HCT116 (cell line): ENCODE measurements around the gene BCL11B. TPM values are rescaled to one million over a fixed set of nuclear protein-coding genes. Genes with fewer than 3 reads are reported as not detected.

ENCODE experiments used
- ATAC-seq: fragments of 200-7000 bp; cut with Tn5 transposase; 2 replicates; pipeline ENCODE4 v1.9.1; 2020; ENCODE audit warnings: mild to moderate bottlenecking, moderate library complexity
- BruUV-seq: library from RNA; stranded (reverse); fragments of 400-500 nt; replicated peaks from 2 replicates; lab custom pipeline; 2021; lab: Mats Ljungman, UMichigan
- CTCF ChIA-PET: fragments of 300-600 bp; sonication (Branson Sonifier 250); formaldehyde crosslinking; loops from one replicate; lab custom pipeline; 2021; ENCODE audit warnings: antibody characterized with exemption; lab: Charles Lee
- POLR2A ChIA-PET: fragments of 300-600, 350-600 bp; sonication (Branson Sonifier 250); formaldehyde crosslinking; loops from one replicate; lab custom pipeline; 2021; ENCODE audit warnings: antibody characterized with exemption; lab: Charles Lee
- RAD21 ChIA-PET, 2 experiments: fragments of 300-600 bp; sonication (Branson Sonifier 250); formaldehyde crosslinking; loops; one replicate each; lab custom pipeline; 2023; ENCODE audit warnings: low total read pairs in 2 of 2; ENCODE audit not compliant: uncharacterized antibody in 2 of 2, unreplicated experiment in 2 of 2, low non-redundant PET in 1 of 2; lab: Charles Lee
- DNase-seq: peaks from one replicate; pipeline ENCODE4 v3.0.0-alpha.2; 2010; ENCODE audit warnings: low read depth, low spot score
- H2AFZ ChIP-seq: fragments of 200-600 bp; shearing (Covaris generic), sonication (generic); 2 replicates; pipeline ENCODE4 v1.6.1; 2017; ENCODE audit warnings: low read depth, mixed run types, mixed read lengths, antibody characterized with exemption, low read length; ENCODE audit not compliant: poor library complexity, severe bottlenecking
- H3K27ac ChIP-seq: 2 replicates; pipeline ENCODE4 v1.5.1; 2012; ENCODE audit warnings: low read depth, low read length
- H3K27me3 ChIP-seq: fragments of 200-600 bp; sonication (generic); 2 replicates; pipeline ENCODE4 v1.6.1; 2016; ENCODE audit warnings: mixed run types, low read length, mixed read lengths; ENCODE audit not compliant: insufficient read depth
- H3K36me3 ChIP-seq, 2 experiments: fragments of 200-500 bp in 1 of 2; fragments of 200-600 bp in 1 of 2; sonication (Bioruptor generic) in 1 of 2; sonication (generic) in 1 of 2; 2 replicates each; pipeline versions ENCODE4 v1.5.1 to v1.6.1; 2014 to 2016; ENCODE audit warnings: low read length in 2 of 2, inconsistent platforms in 1 of 2, mixed read lengths in 1 of 2, mixed run types in 1 of 2; ENCODE audit not compliant: insufficient read depth in 2 of 2, control insufficient read depth in 1 of 2
- H3K4me1 ChIP-seq, 2 experiments: fragments of 200-600 bp in 1 of 2; sonication (generic) in 1 of 2; 2 replicates each; pipeline versions ENCODE4 v1.5.1 to v1.6.1; 2012 to 2017; ENCODE audit warnings: low read length in 2 of 2, inconsistent platforms in 1 of 2, mild to moderate bottlenecking in 1 of 2, mixed read lengths in 1 of 2, mixed run types in 1 of 2, moderate library complexity in 1 of 2; ENCODE audit not compliant: insufficient read depth in 2 of 2, control insufficient read depth in 1 of 2
- H3K4me2 ChIP-seq: fragments of 200-600 bp; sonication (generic); 2 replicates; pipeline ENCODE4 v1.6.1; 2017; ENCODE audit warnings: mixed run types, low read length, mixed read lengths
- H3K4me3 ChIP-seq, 2 experiments: fragments of 200-600 bp in 1 of 2; sonication (generic) in 1 of 2; replicated peaks in 1 of 2; 2 replicates each; pipeline ENCODE4 v1.5.1; 2011 to 2016; ENCODE audit warnings: low read length in 2 of 2, control low read depth in 1 of 2, low read depth in 1 of 2, mild to moderate bottlenecking in 1 of 2, mixed read lengths in 1 of 2, mixed run types in 1 of 2
- H3K79me2 ChIP-seq: fragments of 200-600 bp; sonication (generic); 2 replicates; pipeline ENCODE4 v1.6.1; 2017; ENCODE audit warnings: mild to moderate bottlenecking, mixed run types, low read length, moderate library complexity, mixed read lengths; ENCODE audit not compliant: insufficient read depth
- H3K9ac ChIP-seq: fragments of 200-600 bp; sonication (generic); 2 replicates; pipeline ENCODE4 v1.6.1; 2016; ENCODE audit warnings: low read length, mixed read lengths
- H3K9me2 ChIP-seq: fragments of 200-600 bp; sonication (generic), shearing (Covaris generic); 2 replicates; pipeline ENCODE4 v1.6.1; 2017; ENCODE audit warnings: mixed run types, mild to moderate bottlenecking, moderate library complexity; ENCODE audit not compliant: insufficient read depth
- H3K9me3 ChIP-seq, 2 experiments: fragments of 200-500 bp in 1 of 2; fragments of 200-600 bp in 1 of 2; sonication (Bioruptor generic) in 1 of 2; sonication (generic) in 1 of 2; 2 replicates each; pipeline ENCODE4 v1.6.1; 2014 to 2017; ENCODE audit warnings: low read length in 2 of 2, mixed read lengths in 2 of 2, inconsistent platforms in 1 of 2, low read depth in 1 of 2, mild to moderate bottlenecking in 1 of 2, mixed run types in 1 of 2, moderate library complexity in 1 of 2; ENCODE audit not compliant: control insufficient read depth in 1 of 2, insufficient read depth in 1 of 2
- H4K20me1 ChIP-seq: fragments of 200-600 bp; sonication (generic), shearing (Covaris generic); 2 replicates; pipeline ENCODE4 v1.6.1; 2017; ENCODE audit warnings: mixed run types, mild to moderate bottlenecking, moderate library complexity; ENCODE audit not compliant: insufficient read depth
- CBX3 ChIP-seq: IDR thresholded peaks from 2 replicates; pipeline ENCODE4 v1.6.1; 2012; ENCODE audit warnings: low read depth
- EGR1 ChIP-seq: IDR thresholded peaks from 2 replicates; pipeline ENCODE4 v1.6.1; 2012; ENCODE audit warnings: low read depth
- EZH2 ChIP-seq: fragments of 200-600 bp; sonication (generic); IDR thresholded peaks from 2 replicates; pipeline ENCODE4 v1.6.1; 2017; ENCODE audit warnings: antibody characterized with exemption, mixed run types
- EZH2phosphoT487 ChIP-seq: fragments of 200-600 bp; IDR thresholded peaks from 2 replicates; pipeline ENCODE4 v1.6.1; 2018; ENCODE audit warnings: antibody characterized with exemption, borderline replicate concordance
- POLR2A ChIP-seq: IDR thresholded peaks from 2 replicates; pipeline ENCODE4 v1.7.0; 2011; ENCODE audit warnings: borderline replicate concordance; ENCODE audit not compliant: insufficient read depth, insufficient read length; ENCODE audit errors: extremely low read depth
- REST ChIP-seq: IDR thresholded peaks from 2 replicates; pipeline ENCODE4 v1.6.1; 2012; ENCODE audit warnings: low read depth
- SIN3A ChIP-seq: IDR thresholded peaks from 2 replicates; pipeline ENCODE4 v1.6.1; 2012; ENCODE audit warnings: low read depth
- SP1 ChIP-seq: IDR thresholded peaks from 2 replicates; pipeline ENCODE4 v1.6.1; 2012; ENCODE audit warnings: low read depth
- YY1 ChIP-seq: IDR thresholded peaks from 2 replicates; pipeline ENCODE4 v1.6.1; 2011; ENCODE audit warnings: low read length, low read depth, moderate library complexity, mild to moderate bottlenecking; ENCODE audit not compliant: insufficient replicate concordance; ENCODE audit errors: extremely low read depth
- ZFX ChIP-seq: fragments of 450-650 bp; IDR thresholded peaks from 2 replicates; pipeline ENCODE4 v1.6.1; 2017
- ZNF274 ChIP-seq: fragments of 200-500 bp; sonication (Bioruptor generic); IDR thresholded peaks from 2 replicates; pipeline ENCODE4 v1.6.1; 2014; ENCODE audit warnings: mild to moderate bottlenecking, low read depth, low read length, inconsistent platforms
- intact Hi-C: fragments of 100-400 bp; cut with micrococcal nuclease; formaldehyde crosslinking; loops from 2 replicates; pipeline ENCODE4 v1.10.0; 2022
- total RNA-seq: library from RNA; stranded (reverse); gene quantifications from one replicate; pipeline ENCODE4 v1.2.1, GENCODE V29; 2021; ENCODE audit not compliant: unreplicated experiment
- TF ChIP-seq, protein P1 (sequence below): IDR thresholded peaks from 2 replicates; pipeline ENCODE4 v1.6.1; 2012
- TF ChIP-seq, protein P2 (sequence below), 3 experiments: fragments of 200-600 bp in 1 of 3; sonication (generic) in 1 of 3; IDR thresholded peaks in 2 of 3; conservative IDR thresholded peaks in 1 of 3; 2 replicates each; pipeline ENCODE4 v1.5.1; 2012 to 2017; ENCODE audit warnings: low read depth in 2 of 3, low read length in 2 of 3, antibody characterized with exemption in 1 of 3, borderline replicate concordance in 1 of 3, control low read depth in 1 of 3, mild to moderate bottlenecking in 1 of 3, mixed read lengths in 1 of 3, mixed run types in 1 of 3, moderate library complexity in 1 of 3; ENCODE audit not compliant: insufficient read depth in 1 of 3

The BCL11B gene
- total RNA-seq, 1 experiment from 2014 or later: 1.1 TPM

DNA sequence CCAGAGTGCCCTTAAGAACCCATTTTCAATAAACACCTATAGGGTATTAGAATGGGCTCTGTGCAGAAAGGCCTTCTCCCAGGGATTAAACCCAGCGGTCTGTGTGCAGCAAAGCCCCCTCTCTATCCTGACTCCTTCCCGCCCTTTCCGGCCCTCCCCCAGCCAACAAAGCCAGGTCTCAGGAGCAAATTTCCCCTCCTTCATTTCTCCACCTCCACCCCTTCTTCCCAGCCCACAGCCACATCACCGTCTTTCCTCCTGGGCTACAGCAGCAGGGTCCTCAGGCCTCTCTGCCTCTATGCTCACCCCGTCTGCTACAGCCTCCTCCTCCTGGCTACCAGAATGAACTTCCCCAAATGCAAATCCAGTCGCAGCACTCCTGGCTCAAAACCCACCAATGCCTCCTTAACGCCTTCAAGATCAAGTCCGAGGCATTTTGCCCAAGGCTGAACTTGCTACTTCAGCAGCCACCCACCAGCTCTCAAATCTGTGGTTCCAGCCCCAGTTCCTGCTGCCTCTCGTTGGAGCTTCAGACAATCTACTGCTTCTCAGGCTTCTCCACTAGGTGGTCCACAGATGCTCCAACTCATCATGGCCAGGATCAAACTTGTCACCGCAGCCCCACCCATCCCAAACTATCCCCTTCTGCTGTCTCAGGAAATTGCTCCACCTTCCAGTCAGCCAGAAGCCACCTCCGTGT is 134.8 kb downstream of the BCL11B start:
- Histone ChIP-seq H3K9ac (no peak overlapping the region), H3K27ac (no peak overlapping the region), H3K9me2 (no peaks in the 10 kb centered on the region), H3K36me3 (no peaks in the 10 kb centered on the region), H3K4me1 (peaks cover 0 to 7% of the 10 kb centered on the region in 2 experiments; a peak in 1 of 4 replicates), H2AFZ (no peak overlapping the region), H3K4me2 (peak overlapping the region; percentile 45; the same call in 1 of the 2 replicates), H4K20me1 (no peaks in the 10 kb centered on the region), H3K4me3 (no peak overlapping the region), H3K27me3 (no peaks in the 10 kb centered on the region), H3K79me2 (no peaks in the 10 kb centered on the region), H3K9me3 (no peaks in the 10 kb centered on the region)
- no TSS peak for BruUV-seq
- POLR2A ChIA-PET: no interaction called here
- intact Hi-C loops: no loop called here
- no peak for TF ChIP-seq EZH2
- TF ChIP-seq, protein P1, sequence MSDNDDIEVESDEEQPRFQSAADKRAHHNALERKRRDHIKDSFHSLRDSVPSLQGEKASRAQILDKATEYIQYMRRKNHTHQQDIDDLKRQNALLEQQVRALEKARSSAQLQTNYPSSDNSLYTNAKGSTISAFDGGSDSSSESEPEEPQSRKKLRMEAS: no peak
- TF ChIP-seq SIN3A: no peak
- no peak for TF ChIP-seq EGR1
- TF ChIP-seq, protein P2, sequence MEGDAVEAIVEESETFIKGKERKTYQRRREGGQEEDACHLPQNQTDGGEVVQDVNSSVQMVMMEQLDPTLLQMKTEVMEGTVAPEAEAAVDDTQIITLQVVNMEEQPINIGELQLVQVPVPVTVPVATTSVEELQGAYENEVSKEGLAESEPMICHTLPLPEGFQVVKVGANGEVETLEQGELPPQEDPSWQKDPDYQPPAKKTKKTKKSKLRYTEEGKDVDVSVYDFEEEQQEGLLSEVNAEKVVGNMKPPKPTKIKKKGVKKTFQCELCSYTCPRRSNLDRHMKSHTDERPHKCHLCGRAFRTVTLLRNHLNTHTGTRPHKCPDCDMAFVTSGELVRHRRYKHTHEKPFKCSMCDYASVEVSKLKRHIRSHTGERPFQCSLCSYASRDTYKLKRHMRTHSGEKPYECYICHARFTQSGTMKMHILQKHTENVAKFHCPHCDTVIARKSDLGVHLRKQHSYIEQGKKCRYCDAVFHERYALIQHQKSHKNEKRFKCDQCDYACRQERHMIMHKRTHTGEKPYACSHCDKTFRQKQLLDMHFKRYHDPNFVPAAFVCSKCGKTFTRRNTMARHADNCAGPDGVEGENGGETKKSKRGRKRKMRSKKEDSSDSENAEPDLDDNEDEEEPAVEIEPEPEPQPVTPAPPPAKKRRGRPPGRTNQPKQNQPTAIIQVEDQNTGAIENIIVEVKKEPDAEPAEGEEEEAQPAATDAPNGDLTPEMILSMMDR (IDR thresholded peaks at IDR 0.05 in 2 of 3, conservative IDR thresholded peaks at IDR 0.05 in 1 of 3; ENCODE audit: borderline replicate concordance in 1 of 3, insufficient read depth in 1 of 3, low read depth in 2 of 3, low read length in 2 of 3): peak in 1 of 3 experiments; percentile 14; a peak in 1 of 6 replicates
- ATAC-seq (0 out of 2 replicates have a peak, but pooled peaks have one; percentile 26), DNase-seq (no peak)
- RAD21 ChIA-PET: interaction anchor here in 1 of 2 experiments (0.6 kb wide), 1 partner anchor 71 kb away, joined by 3 read pairs; no protein-coding TSS in a partner anchor
- CTCF ChIA-PET: no interaction called here

DNA sequence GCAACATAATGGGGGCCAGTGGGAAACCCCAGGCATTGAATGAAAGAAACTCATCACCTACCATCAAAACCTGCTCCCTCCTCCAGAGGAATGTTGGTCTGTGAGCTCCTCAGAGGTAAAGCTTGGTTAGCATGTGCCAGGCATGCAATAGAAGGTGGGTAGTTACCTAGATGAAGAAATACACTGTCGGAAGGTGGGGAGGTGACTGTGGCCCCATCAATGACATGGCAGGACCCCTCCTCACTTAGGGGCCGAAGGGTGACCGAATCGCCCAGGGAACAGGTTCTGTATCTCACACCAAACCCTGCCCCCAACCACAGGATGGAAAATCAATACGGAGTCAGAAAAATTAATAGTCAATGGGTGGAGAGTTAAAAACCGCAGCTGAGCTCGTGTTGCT is 135.6 kb downstream of the BCL11B start:
- H3K79me2 ChIP-seq: no peaks in the 10 kb centered on the region
- no peak overlapping the region for H3K4me2 ChIP-seq
- ChIA-PET CTCF (no interaction called here), RAD21 (no interaction called here), POLR2A (no interaction called here)
- no peak overlapping the region for H3K9ac ChIP-seq
- DNase-seq (no peak), ATAC-seq (no peak)
- H3K9me3 ChIP-seq: no peaks in the 10 kb centered on the region
- no TSS peak for BruUV-seq
- no peak overlapping the region for H2AFZ ChIP-seq
- peaks cover 0 to 7% of the 10 kb centered on the region in 2 experiments; a peak in 1 of 4 replicates for H3K4me1 ChIP-seq
- H3K27me3 ChIP-seq: no peaks in the 10 kb centered on the region
- no peaks in the 10 kb centered on the region for H4K20me1 ChIP-seq
- no peaks in the 10 kb centered on the region for H3K9me2 ChIP-seq
- no peak overlapping the region for H3K27ac ChIP-seq
- no peaks in the 10 kb centered on the region for H3K36me3 ChIP-seq
- intact Hi-C loops: no loop called here
- H3K4me3 ChIP-seq: no peak overlapping the region
- TF ChIP-seq CBX3 (no peak), YY1 (no peak), EZH2phosphoT487 (no peak), REST (no peak), ZNF274 (no peak), SP1 (no peak), POLR2A (no peak), ZFX (no peak)
